Eye (tissue), 1 donor: ENCODE measurements around the gene KLHL24.
"Not testable (repeated sequence)": the region's sequence is repeated elsewhere in the genome, so short reads cannot be mapped to it uniquely, and the experiment has no call there.

ENCODE experiments used
- DNase-seq: peaks from one replicate; pipeline ENCODE4 v3.0.0-alpha.2; 2015

KLHL24 gene, protein sequence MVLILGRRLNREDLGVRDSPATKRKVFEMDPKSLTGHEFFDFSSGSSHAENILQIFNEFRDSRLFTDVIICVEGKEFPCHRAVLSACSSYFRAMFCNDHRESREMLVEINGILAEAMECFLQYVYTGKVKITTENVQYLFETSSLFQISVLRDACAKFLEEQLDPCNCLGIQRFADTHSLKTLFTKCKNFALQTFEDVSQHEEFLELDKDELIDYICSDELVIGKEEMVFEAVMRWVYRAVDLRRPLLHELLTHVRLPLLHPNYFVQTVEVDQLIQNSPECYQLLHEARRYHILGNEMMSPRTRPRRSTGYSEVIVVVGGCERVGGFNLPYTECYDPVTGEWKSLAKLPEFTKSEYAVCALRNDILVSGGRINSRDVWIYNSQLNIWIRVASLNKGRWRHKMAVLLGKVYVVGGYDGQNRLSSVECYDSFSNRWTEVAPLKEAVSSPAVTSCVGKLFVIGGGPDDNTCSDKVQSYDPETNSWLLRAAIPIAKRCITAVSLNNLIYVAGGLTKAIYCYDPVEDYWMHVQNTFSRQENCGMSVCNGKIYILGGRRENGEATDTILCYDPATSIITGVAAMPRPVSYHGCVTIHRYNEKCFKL

DNA sequence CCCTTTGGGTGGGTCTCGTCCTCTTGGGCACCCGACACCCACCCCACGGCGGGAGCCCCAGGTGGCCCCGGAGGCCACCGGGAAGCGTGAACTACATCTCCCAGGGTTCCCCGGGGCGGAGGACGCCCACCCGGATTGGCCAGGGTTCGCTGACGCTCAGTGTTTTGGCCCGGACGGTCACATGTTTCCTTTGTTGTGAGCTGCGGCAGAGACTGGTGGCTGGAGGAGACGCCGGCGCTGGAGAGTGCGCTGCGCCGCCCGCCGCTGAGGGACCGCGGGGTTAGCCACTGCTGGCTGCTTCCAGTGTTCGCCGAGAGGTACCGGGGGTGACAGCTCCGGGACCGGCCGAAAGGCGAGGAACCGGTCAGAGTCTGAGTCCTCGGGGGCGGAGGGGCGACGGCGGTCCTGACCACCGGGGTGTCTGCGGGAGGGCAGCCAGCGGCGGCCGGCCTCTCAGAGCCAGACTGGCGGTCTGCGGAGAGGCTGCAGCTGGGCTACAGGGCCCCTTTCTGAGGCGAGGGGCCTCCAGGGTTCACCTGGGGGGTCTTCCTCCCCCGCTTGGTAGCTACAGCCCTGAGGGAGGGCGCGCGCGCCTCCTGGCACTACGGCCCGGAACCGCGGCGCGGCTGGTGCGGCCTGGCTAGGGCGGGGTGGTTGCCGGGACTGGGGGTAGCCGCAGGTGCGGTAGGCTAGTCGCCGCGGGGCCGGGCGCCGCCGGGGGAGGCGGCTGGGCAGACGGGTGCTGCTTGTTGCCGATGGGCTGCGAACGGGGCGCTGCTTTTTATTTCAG is at the start of gene KLHL24:
Gene KLHL24, plus strand, starts transcription at position 193 of the 790 bp plus-strand sequence. CDS start 14,734 bp downstream, outside the sequence.
- peak; percentile 97 for DNase-seq

DNA sequence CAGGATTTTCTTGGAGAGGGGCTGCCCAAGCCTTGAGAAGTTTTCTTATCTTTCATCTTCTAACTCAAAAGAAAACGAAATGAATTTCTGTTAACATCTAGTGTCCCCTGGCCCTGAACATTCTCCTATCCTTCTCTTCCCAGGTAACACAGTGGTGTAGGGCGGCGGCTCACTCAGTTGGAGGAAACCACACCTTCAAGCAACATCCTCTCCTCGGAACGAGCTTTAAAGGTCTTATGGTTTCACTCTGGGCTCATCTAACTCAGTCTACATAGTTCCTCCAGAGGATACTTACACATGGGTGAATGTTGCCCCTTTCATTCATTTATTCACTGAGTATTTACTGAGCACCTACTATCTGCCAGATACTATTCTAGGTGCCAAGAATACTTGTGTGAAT is 48.9 kb upstream of the KLHL24 start:
- no peak for DNase-seq

DNA sequence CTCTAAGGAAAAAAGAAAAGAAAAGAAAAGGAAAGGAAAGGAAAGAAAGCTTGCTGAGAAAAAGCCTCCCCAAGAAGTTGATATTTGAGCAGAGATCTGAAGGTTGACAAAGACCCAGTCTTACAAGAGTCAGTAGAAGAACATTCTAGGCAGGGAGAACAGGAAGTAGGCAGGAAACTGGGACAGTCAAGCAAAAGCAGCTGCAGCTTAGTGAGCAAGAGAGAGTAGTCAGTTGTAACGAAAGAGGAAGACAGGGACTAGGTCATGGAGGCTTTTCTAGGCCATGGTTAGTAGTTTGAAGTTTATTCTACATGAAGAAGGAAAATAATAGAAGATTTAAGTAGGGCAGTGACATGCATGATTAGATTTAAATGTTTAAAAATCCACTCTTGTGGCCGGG is 48.1 kb upstream of the KLHL24 start:
- DNase-seq = no peak

DNA sequence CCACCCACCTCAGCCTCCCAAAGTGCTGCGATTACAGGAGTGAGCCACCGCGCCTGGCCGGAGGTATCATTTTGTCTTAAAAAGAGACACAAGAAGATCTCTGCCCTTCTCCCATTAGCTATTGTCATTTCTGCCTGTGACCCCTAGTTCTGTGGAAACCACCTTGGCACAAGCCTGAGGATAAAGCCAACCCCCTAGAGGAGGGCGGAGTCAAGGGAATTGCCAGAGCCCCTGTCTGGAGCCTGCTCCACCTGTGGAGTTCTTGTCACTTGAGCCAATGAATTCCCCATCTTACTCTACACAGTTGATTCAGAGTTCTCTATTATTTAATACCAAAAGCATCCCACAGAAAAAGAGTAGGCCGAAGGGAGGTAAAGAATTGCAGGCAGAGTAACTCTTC is 45.0 kb upstream of the KLHL24 start:
- DNase-seq = no peak

GRCh38 chr3:183591881-183592521 is 43.4 kb upstream of the KLHL24 start:
- DNase-seq = no peak

GRCh38 chr3:183592821-183593220 is 42.6 kb upstream of the KLHL24 start:
- no peak for DNase-seq

DNA sequence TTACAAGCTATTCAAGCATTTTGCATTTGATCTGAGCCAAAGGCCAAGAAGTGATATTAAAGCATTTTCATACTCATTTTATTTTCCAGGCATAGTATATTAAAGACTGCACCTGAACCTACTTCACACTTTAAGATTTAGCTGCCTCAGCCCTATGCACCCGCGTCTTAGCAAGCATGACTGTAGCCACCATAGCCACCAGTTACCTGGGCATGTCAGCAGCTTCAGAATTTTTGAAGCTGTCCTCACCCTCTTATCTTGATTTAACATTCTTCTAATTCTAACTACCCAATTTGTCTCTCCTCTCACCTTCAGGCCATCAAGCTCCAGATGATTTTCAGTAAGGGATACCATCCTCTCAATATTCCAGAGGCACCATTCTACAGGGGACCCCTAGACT is 40.8 kb upstream of the KLHL24 start:
- DNase-seq = no peak

DNA sequence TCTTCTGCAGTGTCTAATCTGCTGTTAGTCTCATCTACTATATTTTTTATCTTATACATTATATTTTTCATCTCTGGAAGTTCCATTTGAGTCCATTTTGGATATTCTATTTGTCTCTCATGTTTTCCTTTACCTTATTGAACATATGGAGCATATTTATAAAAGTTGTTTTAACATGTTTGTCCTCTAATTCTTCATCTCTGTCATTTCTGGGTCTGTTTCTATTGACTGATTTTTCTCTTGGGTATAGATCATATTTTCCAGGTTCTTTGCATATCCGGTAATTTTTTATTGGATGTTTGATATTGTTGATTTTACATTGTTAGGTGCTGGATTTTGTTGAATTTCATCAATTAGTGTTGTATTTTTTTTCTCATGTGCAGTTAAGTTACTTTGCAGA is 37.5 kb upstream of the KLHL24 start:
- no peak for DNase-seq

GRCh38 chr3:183611326-183611725 is 24.1 kb upstream of the KLHL24 start:
- DNase-seq = not testable (repeated sequence)

DNA sequence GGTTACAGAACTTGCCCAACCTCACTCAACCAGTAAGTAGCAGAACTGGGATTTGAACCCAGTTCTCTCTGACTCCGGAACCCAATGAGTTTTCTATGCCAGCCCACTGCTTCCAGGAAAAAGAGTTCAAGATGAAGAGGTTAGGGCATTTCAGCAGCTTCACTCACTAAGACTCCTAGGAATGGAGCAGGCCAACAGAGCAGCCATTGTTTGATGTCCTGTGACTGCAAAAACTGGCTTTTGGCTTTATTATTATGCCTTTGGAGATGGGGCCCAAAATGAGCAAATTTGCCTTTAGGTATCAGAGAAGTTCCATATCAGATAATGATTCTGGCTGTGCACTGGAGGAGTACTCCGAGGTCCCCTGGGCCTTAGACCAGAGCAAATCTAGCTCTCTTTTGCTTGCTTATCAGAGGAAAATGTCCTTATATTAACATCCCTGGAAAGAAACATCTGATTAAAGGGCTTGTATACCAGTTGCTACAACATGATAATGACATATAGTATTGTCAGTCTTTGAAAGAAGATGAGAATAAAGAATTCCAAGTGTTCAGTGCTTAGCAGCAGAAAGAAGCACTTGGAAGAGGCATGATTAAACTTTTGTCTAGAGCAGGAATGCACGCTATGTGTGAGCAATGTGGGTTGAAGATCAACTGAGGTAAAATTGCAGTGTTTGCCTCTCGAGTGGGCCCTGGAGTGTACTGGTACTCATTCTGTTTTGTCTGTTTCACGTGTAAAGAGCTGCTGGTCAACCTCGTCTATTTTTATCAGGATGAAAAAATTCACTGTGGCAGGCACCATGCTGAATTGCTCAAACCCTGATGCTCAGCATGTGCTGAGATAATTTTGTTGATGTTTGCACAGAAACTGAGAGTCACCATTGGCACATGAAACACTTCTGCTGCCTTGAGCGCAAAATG is 21.8 kb upstream of the KLHL24 start:
- no peak for DNase-seq

DNA sequence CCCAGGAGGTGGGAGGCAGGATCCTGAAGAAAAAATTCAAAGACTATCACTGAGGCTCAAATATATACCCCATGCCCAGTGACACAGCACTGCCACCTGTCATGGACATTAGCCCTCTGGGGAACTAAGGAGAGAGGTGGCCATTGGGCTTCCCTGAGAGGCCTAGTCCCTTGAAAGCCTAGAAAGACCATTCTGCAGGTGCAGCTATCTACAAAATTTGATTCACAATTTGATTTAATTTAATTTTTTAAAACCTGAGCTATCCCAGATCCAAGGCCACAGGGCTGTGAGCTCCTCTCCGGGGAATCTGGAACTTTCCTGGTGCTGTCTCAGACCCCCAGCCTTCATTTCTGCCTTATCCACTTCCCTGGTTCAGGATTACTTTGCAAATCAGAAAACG is 16.9 kb upstream of the KLHL24 start:
- DNase-seq = no peak

DNA sequence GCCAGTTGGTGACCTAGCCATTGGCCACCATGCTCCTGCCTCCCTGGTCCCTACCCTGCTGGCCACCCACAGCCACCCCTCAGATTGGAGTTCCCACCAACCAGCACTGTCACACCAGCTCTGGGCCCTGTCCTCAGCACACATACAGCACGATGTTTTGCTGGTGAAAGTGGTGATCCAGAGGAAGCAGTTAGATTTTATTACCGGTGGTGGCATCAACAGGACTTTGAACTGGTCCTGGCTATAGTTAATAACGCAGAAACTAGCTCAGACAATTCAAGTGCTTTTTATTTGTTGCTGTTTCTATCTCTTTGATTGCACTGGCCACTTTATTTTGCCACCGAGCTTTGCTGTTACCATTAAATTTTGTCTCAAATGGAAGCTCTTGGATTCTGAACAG is 16.4 kb upstream of the KLHL24 start:
- no peak for DNase-seq

DNA sequence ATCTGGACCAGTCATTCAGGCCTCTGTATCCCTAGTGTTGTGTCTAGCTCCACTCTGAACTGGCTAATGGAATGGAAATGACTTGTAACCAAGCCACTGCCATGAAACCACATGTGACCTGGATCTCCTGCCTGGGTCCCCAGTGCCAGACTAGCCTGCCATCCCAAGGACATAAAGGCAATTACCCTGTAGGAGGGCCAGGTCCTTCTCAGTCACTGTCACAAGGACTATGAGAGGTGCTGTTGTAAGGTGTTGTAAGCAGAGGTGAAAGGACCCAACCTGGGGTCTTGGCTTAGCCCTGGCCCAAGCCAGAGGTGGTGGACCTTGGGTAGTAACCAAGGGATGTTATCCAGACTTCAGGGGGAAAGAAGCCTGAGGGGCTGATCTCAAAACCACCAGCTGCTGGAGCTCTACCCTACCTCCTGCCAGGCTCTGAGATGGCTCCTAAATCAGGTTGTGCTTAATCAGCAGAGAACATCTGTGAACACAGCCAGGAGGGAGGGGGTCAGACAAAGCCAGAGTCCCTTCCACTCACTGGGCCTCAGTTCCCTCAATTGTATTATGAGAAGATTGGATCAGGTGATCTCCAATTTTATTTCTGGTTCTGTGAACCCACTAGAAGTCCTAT is 15.7 kb upstream of the KLHL24 start:
- DNase-seq = no peak

- no peak for DNase-seq
Measured at GRCh38 chr3:183620252-183620628, 15.2 kb upstream of the KLHL24 start.

DNA sequence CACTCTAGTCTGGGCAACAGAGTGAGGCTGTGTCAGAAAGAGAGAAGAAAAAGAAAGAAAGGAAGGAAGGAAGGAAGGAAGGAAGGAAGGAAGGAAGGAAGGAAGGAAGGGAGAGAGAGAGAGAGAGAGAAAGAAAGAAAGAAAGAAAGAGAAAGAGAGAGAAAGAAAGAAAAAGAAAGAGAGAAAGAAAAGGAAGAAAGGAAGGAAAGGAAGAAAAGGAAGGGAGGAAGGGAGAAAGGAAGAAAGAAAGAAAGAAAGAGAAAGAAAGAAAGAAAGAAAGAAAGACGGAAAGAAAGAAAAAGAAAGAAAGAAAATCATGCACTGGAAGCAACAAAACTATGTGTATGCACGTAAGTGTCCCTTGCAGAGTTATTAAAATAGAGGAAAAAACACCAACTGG is 12.9 kb upstream of the KLHL24 start:
- not testable (repeated sequence) for DNase-seq

DNA sequence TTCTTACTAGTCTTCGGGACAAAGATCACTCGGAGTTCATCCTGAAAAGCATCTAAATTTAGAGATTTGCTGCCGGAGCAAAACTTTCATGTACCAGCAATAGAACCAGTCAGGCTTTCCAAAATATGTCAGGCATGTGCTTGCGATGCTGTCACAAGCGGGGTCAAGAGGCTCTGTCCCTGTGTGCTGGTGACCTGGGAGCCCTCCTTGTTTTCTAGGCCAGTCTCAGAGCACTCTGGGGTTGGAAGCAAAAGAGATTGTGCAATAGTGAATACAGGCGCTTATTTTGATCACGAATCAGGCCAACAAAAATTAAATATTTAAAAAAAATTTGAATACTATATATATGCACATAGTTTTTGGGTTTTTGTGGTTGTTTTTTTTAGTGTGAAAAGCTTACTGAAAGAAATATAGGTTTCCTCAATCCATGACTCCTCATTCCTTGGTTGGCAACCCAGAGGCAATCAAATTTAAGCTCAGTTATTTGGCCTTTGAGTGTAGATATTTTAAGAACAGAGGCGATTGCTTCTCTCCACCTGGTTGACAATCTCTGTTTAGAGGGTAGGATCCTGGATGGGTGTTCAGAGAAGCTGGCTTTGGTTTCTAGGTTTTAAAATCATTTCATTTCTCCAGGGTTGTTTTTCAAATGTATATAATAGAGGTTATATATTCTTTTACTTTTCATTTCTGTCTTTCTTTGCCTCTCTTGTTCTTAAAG is 8.4 kb upstream of the KLHL24 start:
- DNase-seq = peak; percentile 27

- no peak for DNase-seq
Measured at GRCh38 chr3:183629546-183630301, 5.7 kb upstream of the KLHL24 start.

DNA sequence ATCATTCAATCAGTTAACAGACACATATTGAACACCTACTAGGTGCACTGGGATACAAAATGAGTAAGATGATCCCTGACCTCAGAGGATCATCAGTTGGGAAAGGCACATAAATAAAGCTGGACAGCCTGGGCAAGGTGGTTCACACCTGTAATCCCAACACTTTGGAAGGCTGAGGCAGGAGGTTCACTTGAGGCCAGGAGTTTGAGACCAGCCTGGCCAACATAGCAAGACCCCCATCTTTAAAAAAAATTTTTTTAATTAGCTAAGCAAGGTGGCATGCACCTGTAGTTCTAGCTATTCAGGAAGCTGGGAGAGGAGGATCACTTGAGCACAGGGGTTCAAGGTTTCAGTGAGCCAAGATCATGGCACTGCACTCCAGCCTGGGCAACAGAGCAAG is 3.7 kb upstream of the KLHL24 start:
- no peak for DNase-seq

- DNase-seq = not testable (repeated sequence)
Measured at GRCh38 chr3:183632725-183633124, 2.7 kb upstream of the KLHL24 start.

GRCh38 chr3:183634707-183635106 is 716 bp upstream of the KLHL24 start:
- DNase-seq = no peak
